ENCODE data around the gene SIX3. TPM values are rescaled to one million over a fixed set of nuclear protein-coding genes. Genes with fewer than 3 reads are reported as not detected.

Gene SIX3
- total RNA-seq, 1 donor from 2014 or later = not detected

- H3K9me3 ChIP-seq (ENCODE audit: control insufficient read depth in 3 of 3, low read length in 3 of 3) = no peaks in the 10 kb centered on the region
- H3K4me3 ChIP-seq (ENCODE audit: low read length in 3 of 3) = no peak overlapping the region
- H3K27me3 ChIP-seq (ENCODE audit: control insufficient read depth in 3 of 3, insufficient read depth in 3 of 3, low read length in 3 of 3) = peaks cover 0 to 4% (median 0%) of the 10 kb centered on the region in 3 donors
- peaks cover 0 to 6% (median 0%) of the 10 kb centered on the region in 3 donors for H3K4me1 ChIP-seq (ENCODE audit: control insufficient read depth in 3 of 3, insufficient read depth in 3 of 3, low read length in 3 of 3)
- no peak overlapping the region for H3K27ac ChIP-seq (ENCODE audit: low read depth, low read length)
- H3K9ac ChIP-seq (ENCODE audit: low read depth in 1 of 3, low read length in 3 of 3) = no peak overlapping the region
- no peaks in the 10 kb centered on the region for H3K36me3 ChIP-seq (ENCODE audit: control insufficient read depth in 3 of 3, insufficient read depth in 3 of 3, low read length in 3 of 3)
Observed at GRCh38 chr2:44981714-44982108, 40.2 kb downstream of the SIX3 start.

GRCh38 chr2:44983836-44984604 lies 42.5 kb downstream of the SIX3 start:
- Histone ChIP-seq H3K9me3 (ENCODE audit: control insufficient read depth in 3 of 3, low read length in 3 of 3) (peaks cover 0 to 9% (median 0%) of the 10 kb centered on the region in 3 donors), H3K4me1 (ENCODE audit: control insufficient read depth in 3 of 3, insufficient read depth in 3 of 3, low read length in 3 of 3) (peaks cover 0 to 6% (median 0%) of the 10 kb centered on the region in 3 donors), H3K36me3 (ENCODE audit: control insufficient read depth in 3 of 3, insufficient read depth in 3 of 3, low read length in 3 of 3) (no peaks in the 10 kb centered on the region), H3K9ac (ENCODE audit: low read depth in 1 of 3, low read length in 3 of 3) (no peak overlapping the region), H3K4me3 (ENCODE audit: low read length in 3 of 3) (no peak overlapping the region), H3K27me3 (ENCODE audit: control insufficient read depth in 3 of 3, insufficient read depth in 3 of 3, low read length in 3 of 3) (peaks cover 0 to 4% (median 0%) of the 10 kb centered on the region in 3 donors), H3K27ac (ENCODE audit: low read depth, low read length) (no peak overlapping the region)

GRCh38 chr2:44989176-44989575 lies 47.7 kb downstream of the SIX3 start:
- peaks cover 0 to 9% (median 0%) of the 10 kb centered on the region in 3 donors for H3K9me3 ChIP-seq (ENCODE audit: control insufficient read depth in 3 of 3, low read length in 3 of 3)
- H3K4me1 ChIP-seq (ENCODE audit: control insufficient read depth in 3 of 3, insufficient read depth in 3 of 3, low read length in 3 of 3) = no peaks in the 10 kb centered on the region
- H3K4me3 ChIP-seq (ENCODE audit: low read length in 3 of 3) = no peak overlapping the region
- no peak overlapping the region for H3K9ac ChIP-seq (ENCODE audit: low read depth in 1 of 3, low read length in 3 of 3)
- no peaks in the 10 kb centered on the region for H3K27me3 ChIP-seq (ENCODE audit: control insufficient read depth in 3 of 3, insufficient read depth in 3 of 3, low read length in 3 of 3)
- no peak overlapping the region for H3K27ac ChIP-seq (ENCODE audit: low read depth, low read length)
- no peaks in the 10 kb centered on the region for H3K36me3 ChIP-seq (ENCODE audit: control insufficient read depth in 3 of 3, insufficient read depth in 3 of 3, low read length in 3 of 3)

- no peaks in the 10 kb centered on the region for H3K4me1 ChIP-seq (ENCODE audit: control insufficient read depth in 3 of 3, insufficient read depth in 3 of 3, low read length in 3 of 3)
- no peak overlapping the region for H3K27ac ChIP-seq (ENCODE audit: low read depth, low read length)
- no peaks in the 10 kb centered on the region for H3K36me3 ChIP-seq (ENCODE audit: control insufficient read depth in 3 of 3, insufficient read depth in 3 of 3, low read length in 3 of 3)
- H3K9me3 ChIP-seq (ENCODE audit: control insufficient read depth in 3 of 3, low read length in 3 of 3) = no peaks in the 10 kb centered on the region
- H3K27me3 ChIP-seq (ENCODE audit: control insufficient read depth in 3 of 3, insufficient read depth in 3 of 3, low read length in 3 of 3) = peaks cover 0 to 15% (median 11%) of the 10 kb centered on the region in 3 donors
- H3K9ac ChIP-seq (ENCODE audit: low read depth in 1 of 3, low read length in 3 of 3) = no peak overlapping the region
- H3K4me3 ChIP-seq (ENCODE audit: low read length in 3 of 3) = no peak overlapping the region
Observed at GRCh38 chr2:44994377-44994776, 52.9 kb downstream of the SIX3 start.

Small RNA genes within 50 kb of the gene (small RNA-seq; reads per million reads assigned to genes)
- gene RF02246 (not detected), gene RF02247 (not detected), gene RF02248 (not detected), gene RF02250 (not detected), gene RF02251 (not detected), gene RF02252 (not detected)

Other genes starting within 250 kb of the SIX3 start
- gene SIX2, start 67.8 kb downstream of the SIX3 start, total RNA-seq = 4.2 TPM

Data from skeletal muscle tissue (tissue), 5 donors.